Retinal pigment epithelial cell (primary cell): Measurements from ENCODE around the gene CYREN.

ENCODE experiments used
- DNase-seq: peaks from one replicate; pipeline ENCODE4 v3.0.0-alpha.2; 2010; ENCODE audit warnings: low read depth
- H3K4me3 ChIP-seq: 2 replicates; pipeline ENCODE4 v1.5.1; 2011; ENCODE audit warnings: mild to moderate bottlenecking, low read length, control low read depth, moderate library complexity
- TF ChIP-seq, protein P1 (sequence below): conservative IDR thresholded peaks from 2 replicates; pipeline ENCODE4 v1.5.1; 2011; ENCODE audit warnings: low read depth, low read length, control low read depth, inconsistent platforms

CYREN gene

DNA sequence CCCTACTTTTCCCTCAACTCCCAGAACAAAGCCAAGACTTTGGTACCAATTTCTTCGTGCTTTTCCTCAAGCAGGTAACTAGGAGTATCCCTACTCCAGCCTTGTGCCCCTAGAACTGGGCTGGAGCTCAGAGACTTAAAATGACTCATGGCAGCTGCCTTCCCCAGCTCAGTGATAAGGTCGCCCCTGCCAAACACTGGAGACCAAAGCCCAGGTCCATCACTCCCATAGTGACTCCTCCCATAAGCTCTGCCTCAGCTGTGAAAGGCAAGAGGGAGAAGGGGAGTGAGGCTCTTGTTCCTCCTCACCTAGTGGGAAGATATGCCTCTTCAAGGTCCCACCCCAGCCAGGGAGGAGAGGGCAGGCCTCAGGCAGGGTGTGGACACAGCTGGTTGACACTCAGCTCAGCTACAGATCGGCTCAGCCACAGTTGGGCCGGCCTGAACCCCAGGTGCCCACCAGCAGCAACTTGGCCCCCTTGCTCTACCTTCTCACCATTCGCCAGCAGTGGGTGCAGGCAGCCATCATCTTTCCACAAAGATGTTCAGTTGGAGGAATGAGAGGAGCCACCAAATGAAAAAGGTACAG lies 13.8 kb upstream of the CYREN start:
- DNase-seq, result no peak
- TF ChIP-seq, protein P1, sequence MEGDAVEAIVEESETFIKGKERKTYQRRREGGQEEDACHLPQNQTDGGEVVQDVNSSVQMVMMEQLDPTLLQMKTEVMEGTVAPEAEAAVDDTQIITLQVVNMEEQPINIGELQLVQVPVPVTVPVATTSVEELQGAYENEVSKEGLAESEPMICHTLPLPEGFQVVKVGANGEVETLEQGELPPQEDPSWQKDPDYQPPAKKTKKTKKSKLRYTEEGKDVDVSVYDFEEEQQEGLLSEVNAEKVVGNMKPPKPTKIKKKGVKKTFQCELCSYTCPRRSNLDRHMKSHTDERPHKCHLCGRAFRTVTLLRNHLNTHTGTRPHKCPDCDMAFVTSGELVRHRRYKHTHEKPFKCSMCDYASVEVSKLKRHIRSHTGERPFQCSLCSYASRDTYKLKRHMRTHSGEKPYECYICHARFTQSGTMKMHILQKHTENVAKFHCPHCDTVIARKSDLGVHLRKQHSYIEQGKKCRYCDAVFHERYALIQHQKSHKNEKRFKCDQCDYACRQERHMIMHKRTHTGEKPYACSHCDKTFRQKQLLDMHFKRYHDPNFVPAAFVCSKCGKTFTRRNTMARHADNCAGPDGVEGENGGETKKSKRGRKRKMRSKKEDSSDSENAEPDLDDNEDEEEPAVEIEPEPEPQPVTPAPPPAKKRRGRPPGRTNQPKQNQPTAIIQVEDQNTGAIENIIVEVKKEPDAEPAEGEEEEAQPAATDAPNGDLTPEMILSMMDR, result no peak

DNA sequence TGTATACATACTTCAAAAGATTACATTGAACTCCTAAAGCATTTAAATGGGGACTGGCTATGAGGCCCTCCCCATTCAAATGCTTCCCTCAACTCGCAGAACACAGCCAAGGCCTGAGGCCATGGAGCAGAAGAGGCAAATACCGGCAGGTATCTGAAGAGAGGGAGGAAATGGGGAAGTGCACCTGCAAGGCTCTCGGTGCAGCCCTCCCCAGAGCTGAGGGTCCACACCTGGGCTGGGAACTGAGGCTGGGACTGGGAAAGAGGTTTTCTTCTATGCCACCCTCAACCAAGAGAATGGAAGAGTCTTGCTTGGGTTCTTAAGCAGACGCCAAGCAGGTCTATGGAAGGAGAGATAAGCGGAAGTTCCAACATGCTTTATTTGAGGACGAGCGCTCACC lies 13.0 kb upstream of the CYREN start:
- TF ChIP-seq, protein P1, result no peak
- no peak overlapping the region for H3K4me3 ChIP-seq
- no peak for DNase-seq

More for the DNA sequence above, 13.8 kb upstream of the CYREN start:
- H3K4me3 ChIP-seq, result no peak overlapping the region

DNA sequence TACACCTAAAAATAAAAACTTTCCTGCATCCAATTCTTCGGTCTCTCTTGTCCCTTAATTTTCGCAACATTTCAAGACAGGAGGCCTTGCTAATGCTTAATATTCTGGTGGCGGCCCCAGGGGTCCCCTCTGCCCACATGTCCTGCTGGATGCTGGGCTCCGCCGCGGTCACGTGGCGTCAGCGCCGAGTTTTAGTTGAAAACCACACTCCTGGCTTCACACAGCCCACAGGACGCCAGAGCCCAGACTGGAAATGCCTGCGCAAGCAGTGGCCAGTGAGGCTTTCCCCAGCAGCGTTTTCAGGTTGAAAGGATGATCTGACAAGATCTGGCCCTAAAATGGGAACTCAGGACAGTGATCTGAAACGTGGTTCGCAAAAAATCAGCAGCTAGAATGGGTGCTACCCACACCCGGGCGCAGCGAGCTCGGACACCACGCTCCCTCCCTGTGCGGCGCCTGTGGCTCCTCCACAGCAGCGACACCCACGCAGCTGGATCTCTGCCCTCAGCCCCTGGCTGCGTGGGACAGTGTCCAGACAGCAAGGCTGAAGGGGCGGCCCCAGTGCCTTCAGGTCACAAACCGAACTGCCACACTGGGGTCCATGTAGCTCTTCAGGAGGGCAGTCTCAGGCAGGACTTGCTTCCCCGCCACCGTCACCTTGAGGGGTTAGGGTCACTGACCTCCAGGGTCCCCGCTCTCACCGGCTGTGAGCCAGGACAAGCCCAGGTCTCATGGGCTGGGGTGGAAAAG lies 11.6 kb upstream of the CYREN start:
- TF ChIP-seq, protein P1, result no peak
- no peak for DNase-seq
- H3K4me3 ChIP-seq, result no peak overlapping the region

DNA sequence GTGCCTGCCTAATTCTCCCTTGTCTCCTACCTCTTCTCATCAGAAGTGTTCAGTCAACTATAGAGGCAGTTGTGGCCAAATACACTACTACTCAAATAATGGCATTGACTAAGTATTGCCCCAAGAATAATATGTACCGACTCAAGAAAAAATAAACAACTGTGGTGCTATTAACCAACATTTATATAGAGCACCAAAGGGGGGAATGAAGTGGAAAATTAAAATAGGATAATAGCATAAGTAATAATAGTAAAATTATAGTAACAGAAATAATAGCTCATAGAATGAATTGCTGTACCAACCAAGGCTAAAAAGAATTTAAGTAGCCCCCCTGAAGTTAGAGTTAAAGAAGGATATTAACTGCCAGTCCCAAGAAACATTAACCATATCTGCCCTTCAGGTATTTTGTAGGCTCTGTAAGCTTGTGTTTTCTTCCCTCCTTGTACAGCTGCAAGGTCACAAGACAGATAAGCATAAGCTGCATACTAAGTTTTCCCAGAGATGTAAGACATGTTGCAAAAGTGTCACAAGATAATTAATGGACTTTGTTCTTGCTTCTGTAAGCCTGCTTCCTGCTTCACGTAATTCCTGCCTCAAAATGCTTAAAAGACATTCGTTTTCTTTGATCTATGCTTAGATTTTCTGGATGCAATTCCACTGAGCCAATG lies 10.9 kb upstream of the CYREN start:
- no peak for DNase-seq
- no peak overlapping the region for H3K4me3 ChIP-seq
- TF ChIP-seq, protein P1, result no peak

DNA sequence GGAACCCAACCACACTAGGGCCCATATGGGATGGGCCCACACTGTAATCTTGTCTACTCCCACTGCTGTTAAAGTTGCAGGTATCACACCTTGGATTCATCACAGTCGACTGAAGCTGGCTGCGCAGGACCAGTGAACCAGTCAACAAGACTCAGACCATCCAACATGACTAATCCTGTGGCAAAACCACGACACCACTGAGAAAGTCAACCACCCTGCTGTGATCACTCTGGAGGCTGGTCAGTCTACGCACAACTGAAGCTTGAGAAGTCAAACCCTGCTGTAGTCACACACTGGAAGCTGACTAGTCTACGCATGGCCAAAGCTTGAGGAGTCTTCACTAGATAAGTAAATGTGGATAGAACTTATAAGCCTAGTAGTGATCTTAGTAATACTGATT lies 9.6 kb upstream of the CYREN start:
- TF ChIP-seq, protein P1, result no peak
- DNase-seq, result no peak
- no peak overlapping the region for H3K4me3 ChIP-seq

DNA sequence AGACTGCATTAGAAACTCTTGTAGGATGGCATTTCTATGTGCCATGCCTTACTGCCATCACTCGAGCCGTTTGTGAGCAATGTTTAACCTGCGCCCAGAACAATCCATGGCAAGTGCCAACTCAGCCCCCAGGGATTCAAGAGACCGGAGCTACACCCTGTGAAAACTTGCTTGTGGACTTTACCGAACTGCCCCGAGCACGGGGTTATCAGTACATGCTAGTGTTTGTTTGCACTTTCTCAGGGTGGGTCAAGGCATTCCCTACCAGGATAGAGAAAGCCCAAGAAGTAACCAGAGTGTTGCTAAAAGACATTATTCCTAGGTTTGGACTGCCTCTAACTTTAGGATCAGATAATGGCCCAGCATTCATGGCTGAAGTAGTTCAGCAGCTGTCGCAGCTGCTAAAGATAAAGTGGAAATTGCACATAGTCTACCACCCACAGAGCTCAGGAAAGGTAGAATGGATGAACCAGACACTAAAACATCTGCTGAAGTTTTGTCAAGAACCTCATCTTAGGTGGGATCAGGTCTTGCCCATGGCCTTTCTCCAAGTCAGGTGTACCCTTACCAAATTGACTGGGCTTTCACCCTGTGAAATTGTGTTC lies 8.9 kb upstream of the CYREN start:
- no peak for DNase-seq
- TF ChIP-seq, protein P1, result no peak

More for the DNA sequence above, 8.9 kb upstream of the CYREN start:
- no peak overlapping the region for H3K4me3 ChIP-seq
